ENCODE results near the gene KIF16B.

The KIF16B gene

GRCh38 chr20:16284385-16285100, 288.7 kb downstream of the KIF16B start:
- TF ChIP-seq ISL1 (CRISPR knock-in tag; IDR thresholded peaks at IDR 0.05) (no peak), ZC3H10 (CRISPR knock-in tag; IDR thresholded peaks at IDR 0.05) (no peak), ZFP3 (CRISPR knock-in tag; IDR thresholded peaks at IDR 0.05) (no peak), CREB5 (CRISPR knock-in tag; IDR thresholded peaks at IDR 0.05; ENCODE audit: low read depth) (no peak), BACH2 (CRISPR knock-in tag; IDR thresholded peaks at IDR 0.05; ENCODE audit: borderline replicate concordance) (no peak), ZNF8 (CRISPR knock-in tag; IDR thresholded peaks at IDR 0.05) (no peak), RARB (CRISPR knock-in tag; IDR thresholded peaks at IDR 0.05) (no peak), CSDC2 (CRISPR knock-in tag; IDR thresholded peaks at IDR 0.05) (no peak), POU6F1 (CRISPR knock-in tag; IDR thresholded peaks at IDR 0.05; ENCODE audit: borderline replicate concordance, low read depth) (no peak), SNAI2 (CRISPR knock-in tag; IDR thresholded peaks at IDR 0.05) (no peak)
- ATAC-seq, result no peak

GRCh38 chr20:16283978-16284377, 289.3 kb downstream of the KIF16B start:
- TF ChIP-seq POU6F1 (CRISPR knock-in tag; IDR thresholded peaks at IDR 0.05; ENCODE audit: borderline replicate concordance, low read depth) (no peak), RARB (CRISPR knock-in tag; IDR thresholded peaks at IDR 0.05) (no peak), CSRNP3 (CRISPR knock-in tag; IDR thresholded peaks at IDR 0.05) (no peak), ZNF8 (CRISPR knock-in tag; IDR thresholded peaks at IDR 0.05) (no peak), TCF4 (CRISPR knock-in tag; IDR thresholded peaks at IDR 0.05; ENCODE audit: borderline replicate concordance) (no peak), GLIS3 (CRISPR knock-in tag; IDR thresholded peaks at IDR 0.05) (no peak), PPARA (CRISPR knock-in tag; IDR thresholded peaks at IDR 0.05; ENCODE audit: borderline replicate concordance) (no peak), ZFP3 (CRISPR knock-in tag; IDR thresholded peaks at IDR 0.05) (no peak), ISL1 (CRISPR knock-in tag; IDR thresholded peaks at IDR 0.05) (no peak), ZC3H10 (CRISPR knock-in tag; IDR thresholded peaks at IDR 0.05) (no peak), ZNF565 (CRISPR knock-in tag; conservative IDR thresholded peaks at IDR 0.05; ENCODE audit: low read depth) (no peak), ZNF70 (CRISPR knock-in tag; IDR thresholded peaks at IDR 0.05) (no peak), CREB5 (CRISPR knock-in tag; IDR thresholded peaks at IDR 0.05; ENCODE audit: low read depth) (no peak), ZFP30 (CRISPR knock-in tag; IDR thresholded peaks at IDR 0.05) (no peak), BACH2 (CRISPR knock-in tag; IDR thresholded peaks at IDR 0.05; ENCODE audit: borderline replicate concordance) (no peak), TSHZ2 (CRISPR knock-in tag; IDR thresholded peaks at IDR 0.05) (no peak)
- ATAC-seq, result no peak

- ATAC-seq, result no peak
- TF ChIP-seq POU6F1 (CRISPR knock-in tag; IDR thresholded peaks at IDR 0.05; ENCODE audit: borderline replicate concordance, low read depth) (no peak), ZNF565 (CRISPR knock-in tag; conservative IDR thresholded peaks at IDR 0.05; ENCODE audit: low read depth) (no peak), CSDC2 (CRISPR knock-in tag; IDR thresholded peaks at IDR 0.05) (no peak), ZFP3 (CRISPR knock-in tag; IDR thresholded peaks at IDR 0.05) (no peak), ESRRG (CRISPR knock-in tag; IDR thresholded peaks at IDR 0.05) (no peak), PPARA (CRISPR knock-in tag; IDR thresholded peaks at IDR 0.05; ENCODE audit: borderline replicate concordance) (no peak), ISL1 (CRISPR knock-in tag; IDR thresholded peaks at IDR 0.05) (no peak), CREB5 (CRISPR knock-in tag; IDR thresholded peaks at IDR 0.05; ENCODE audit: low read depth) (no peak), ARNTL (CRISPR knock-in tag; IDR thresholded peaks at IDR 0.05; ENCODE audit: borderline replicate concordance, low read depth) (no peak), TCF4 (CRISPR knock-in tag; IDR thresholded peaks at IDR 0.05; ENCODE audit: borderline replicate concordance) (no peak)
These were observed 289.9 kb downstream of the KIF16B start for GRCh38 chr20:16283307-16283706.

Measured in SK-N-SH treated with all-trans-retinoic acid at 6 μM for 48 hours (cell line).